Measurements from ENCODE around the gene TMEM176B. TPM values are rescaled to one million over a fixed set of nuclear protein-coding genes. Genes with fewer than 3 reads are reported as not detected.

Gene TMEM176B
- total RNA-seq (2022; extraction: Qiagen RNA extraction; ENCODE audit: low read depth) = 0.11 TPM in 1 of 5 replicates, not detected in the others

GRCh38 chr7:150799741-150800580 lies at the start of gene TMEM176B:
Gene TMEM176B, minus strand, starts transcription at chr7:150800364. Its CDS starts 3,795 bp downstream, at chr7:150796569.

GRCh38 chr7:150800581-150801241 lies 547 bp upstream of the TMEM176B start, which contains the start of gene TMEM176A:
Gene TMEM176A, plus strand, starts transcription at chr7:150800769. Its CDS starts 782 bp downstream, at chr7:150801551.

Other genes with a start within 250 kb of the TMEM176B start
- gene GIMAP4, start 233.0 kb downstream of the TMEM176B start, total RNA-seq (2022; extraction: Qiagen RNA extraction; ENCODE audit: low read depth) = not detected in 5 replicates
- not detected in 5 replicates for gene GIMAP6, start 168.0 kb downstream of the TMEM176B start, total RNA-seq (2022; extraction: Qiagen RNA extraction; ENCODE audit: low read depth)
- 0.08 TPM in 1 of 5 replicates, not detected in the others for gene GIMAP2, start 114.7 kb downstream of the TMEM176B start, total RNA-seq (2022; extraction: Qiagen RNA extraction; ENCODE audit: low read depth)
- not detected in 5 replicates for gene GIMAP1, start 83.8 kb downstream of the TMEM176B start, total RNA-seq (2022; extraction: Qiagen RNA extraction; ENCODE audit: low read depth)
- 0.14 TPM in 1 of 5 replicates, not detected in the others for gene GIMAP5, start 62.9 kb downstream of the TMEM176B start, total RNA-seq (2022; extraction: Qiagen RNA extraction; ENCODE audit: low read depth)
- not detected in 5 replicates for gene TMEM176A, start 405 bp upstream of the TMEM176B start, total RNA-seq (2022; extraction: Qiagen RNA extraction; ENCODE audit: low read depth)
- not detected in 5 replicates for gene AOC1, start 52.2 kb upstream of the TMEM176B start, total RNA-seq (2022; extraction: Qiagen RNA extraction; ENCODE audit: low read depth)
- gene KCNH2, start 178.0 kb upstream of the TMEM176B start, total RNA-seq (2022; extraction: Qiagen RNA extraction; ENCODE audit: low read depth) = 1.2 to 1.6 TPM (median 1.5 TPM) in 5 replicates
- gene NOS3, start 190.7 kb upstream of the TMEM176B start, total RNA-seq (2022; extraction: Qiagen RNA extraction; ENCODE audit: low read depth) = 0.35 to 1.2 TPM (median 0.53 TPM) in 5 replicates
- gene ATG9B, start 224.1 kb upstream of the TMEM176B start, total RNA-seq (2022; extraction: Qiagen RNA extraction; ENCODE audit: low read depth) = 0.31 to 1.3 TPM (median 0.58 TPM) in 5 replicates
- gene ABCB8, start 228.1 kb upstream of the TMEM176B start, total RNA-seq (2022; extraction: Qiagen RNA extraction; ENCODE audit: low read depth) = 36.6 to 51.9 TPM (median 46.2 TPM) in 5 replicates
- gene ASIC3, start 248.2 kb upstream of the TMEM176B start, total RNA-seq (2022; extraction: Qiagen RNA extraction; ENCODE audit: low read depth) = 5.6 to 10.8 TPM (median 9.7 TPM) in 5 replicates

Measured in A549 treated with GW870086 at 1 μM for 4 hours (cell line).